Astrocyte (in vitro differentiated cells and primary cell): ENCODE results near the gene PIGW. TPM values are rescaled to one million over a fixed set of nuclear protein-coding genes. Genes with fewer than 3 reads are reported as not detected.
A peak's percentile ranks its signal among the peaks of the same experiment; 100 is the strongest.

Source experiments
- DNase-seq: peaks from one replicate; pipeline ENCODE4 v3.0.0-alpha.2; 2010; ENCODE audit warnings: low read depth
- FAIRE-seq: peaks from 2 replicates; lab custom pipeline; 2011; peaks lifted over from hg19 to GRCh38; lab: Jason Lieb, UNC
- H2AFZ ChIP-seq: 2 replicates; pipeline ENCODE4 v1.6.0; 2012; ENCODE audit warnings: low read depth, low read length, inconsistent platforms
- H3K27ac ChIP-seq: 2 replicates; pipeline ENCODE4 v1.5.1; 2011; ENCODE audit warnings: low read depth, low read length, inconsistent platforms
- H3K27me3 ChIP-seq: 2 replicates; pipeline ENCODE4 v1.6.0; 2011; ENCODE audit warnings: low read length, inconsistent platforms; ENCODE audit not compliant: insufficient read depth
- H3K36me3 ChIP-seq: 2 replicates; pipeline ENCODE4 v1.5.1; 2011; ENCODE audit warnings: low read length, inconsistent platforms; ENCODE audit not compliant: insufficient read depth
- H3K4me1 ChIP-seq: 2 replicates; pipeline ENCODE4 v1.5.1; 2011; ENCODE audit warnings: low read length, inconsistent platforms; ENCODE audit not compliant: insufficient read depth
- H3K4me2 ChIP-seq: 2 replicates; pipeline ENCODE4 v1.6.0; 2012; ENCODE audit warnings: low read length, inconsistent platforms
- H3K4me3 ChIP-seq: 2 replicates; pipeline ENCODE4 v1.5.1; 2011; ENCODE audit warnings: low read depth, mild to moderate bottlenecking, low read length, inconsistent platforms; ENCODE audit not compliant: insufficient read depth
- H3K79me2 ChIP-seq: 2 replicates; pipeline ENCODE4 v1.6.0; 2012; ENCODE audit warnings: mild to moderate bottlenecking, low read length, inconsistent platforms; ENCODE audit not compliant: insufficient read depth
- H3K9ac ChIP-seq: 2 replicates; pipeline ENCODE4 v1.6.0; 2012; ENCODE audit warnings: mild to moderate bottlenecking, low read length, inconsistent platforms
- H3K9me3 ChIP-seq: 2 replicates; pipeline ENCODE4 v1.5.1; 2012; ENCODE audit warnings: low read depth, mild to moderate bottlenecking, low read length, inconsistent platforms; ENCODE audit not compliant: insufficient read depth
- H4K20me1 ChIP-seq: 2 replicates; pipeline ENCODE4 v1.6.0; 2012; ENCODE audit warnings: low read length, inconsistent platforms; ENCODE audit not compliant: insufficient read depth
- H3K27ac Mint-ChIP-seq: one replicate; pipeline ENCODE4 v1.8.0; 2021; ENCODE audit warnings: mild to moderate bottlenecking, mixed read lengths; ENCODE audit not compliant: unreplicated experiment
- H3K27me3 Mint-ChIP-seq: one replicate; pipeline ENCODE4 v1.8.0; 2021; ENCODE audit warnings: low read depth, mixed read lengths; ENCODE audit not compliant: unreplicated experiment
- H3K36me3 Mint-ChIP-seq: one replicate; pipeline ENCODE4 v1.8.0; 2021; ENCODE audit warnings: low read depth, mixed read lengths; ENCODE audit not compliant: unreplicated experiment
- H3K4me1 Mint-ChIP-seq: one replicate; pipeline ENCODE4 v1.8.0; 2021; ENCODE audit warnings: low read depth, mixed read lengths; ENCODE audit not compliant: unreplicated experiment
- H3K4me3 Mint-ChIP-seq: one replicate; pipeline ENCODE4 v1.8.0; 2021; ENCODE audit warnings: mild to moderate bottlenecking, moderate library complexity, mixed read lengths; ENCODE audit not compliant: unreplicated experiment
- H3K9me3 Mint-ChIP-seq: one replicate; pipeline ENCODE4 v1.8.0; 2021; ENCODE audit warnings: mild to moderate bottlenecking, mixed read lengths; ENCODE audit not compliant: unreplicated experiment
- EZH2 ChIP-seq: IDR thresholded peaks from 2 replicates; pipeline ENCODE4 v1.6.1; 2012; ENCODE audit warnings: mild to moderate bottlenecking, low read length, inconsistent platforms; ENCODE audit not compliant: insufficient read depth
- total RNA-seq: library from RNA; stranded (reverse); gene quantifications from 2 replicates; pipeline ENCODE4 v1.2.1, GENCODE V29; 2021
- TF ChIP-seq, protein P1 (sequence below): IDR thresholded peaks from 2 replicates; pipeline ENCODE4 v1.5.1; 2011; ENCODE audit warnings: low read depth, mild to moderate bottlenecking, inconsistent platforms, low read length, moderate library complexity; ENCODE audit not compliant: insufficient read depth

PIGW gene
- total RNA-seq, 1 donor from 2014 or later: 8.4 TPM

DNA sequence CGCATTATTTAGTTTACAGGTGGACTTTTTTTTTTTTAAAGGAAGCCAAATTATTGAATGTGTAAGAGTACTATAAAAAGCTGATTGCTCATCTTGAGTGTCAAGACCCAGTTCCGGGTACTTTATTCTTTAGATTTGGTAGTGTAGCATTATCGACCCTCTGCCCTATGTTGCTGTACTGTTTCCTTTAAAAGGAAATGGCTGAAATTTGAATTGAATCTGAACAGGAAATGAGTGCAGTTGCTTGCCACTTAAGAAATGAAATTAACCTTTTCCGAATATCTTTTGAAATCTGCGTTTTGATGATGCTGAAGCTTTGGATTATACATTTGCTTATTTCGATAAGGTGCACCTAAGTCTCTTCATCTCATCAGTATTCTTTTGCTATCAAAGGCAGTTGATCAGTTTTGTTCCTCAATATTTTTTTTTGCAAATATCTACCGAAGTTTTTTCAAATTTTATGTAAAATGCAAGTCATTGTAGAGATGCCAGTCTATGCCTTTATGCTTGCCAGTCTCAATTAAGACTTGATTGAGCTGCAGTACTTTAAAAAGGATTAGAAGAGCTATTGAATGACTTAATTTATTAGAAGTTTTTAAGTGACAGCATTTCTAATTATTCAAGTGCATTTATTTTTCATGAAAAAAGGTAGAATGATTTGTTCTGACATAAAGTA is 11.8 kb downstream of the PIGW start:
- H3K79me2 ChIP-seq: peaks cover 81% of the 10 kb centered on the region
- H3K9me3 Mint-ChIP-seq: no peaks in the 10 kb centered on the region
- H3K9ac ChIP-seq: peak overlapping the region; percentile 95
- H3K4me2 ChIP-seq: peak overlapping the region; percentile 92
- TF ChIP-seq EZH2: no peak
- TF ChIP-seq, protein P1, sequence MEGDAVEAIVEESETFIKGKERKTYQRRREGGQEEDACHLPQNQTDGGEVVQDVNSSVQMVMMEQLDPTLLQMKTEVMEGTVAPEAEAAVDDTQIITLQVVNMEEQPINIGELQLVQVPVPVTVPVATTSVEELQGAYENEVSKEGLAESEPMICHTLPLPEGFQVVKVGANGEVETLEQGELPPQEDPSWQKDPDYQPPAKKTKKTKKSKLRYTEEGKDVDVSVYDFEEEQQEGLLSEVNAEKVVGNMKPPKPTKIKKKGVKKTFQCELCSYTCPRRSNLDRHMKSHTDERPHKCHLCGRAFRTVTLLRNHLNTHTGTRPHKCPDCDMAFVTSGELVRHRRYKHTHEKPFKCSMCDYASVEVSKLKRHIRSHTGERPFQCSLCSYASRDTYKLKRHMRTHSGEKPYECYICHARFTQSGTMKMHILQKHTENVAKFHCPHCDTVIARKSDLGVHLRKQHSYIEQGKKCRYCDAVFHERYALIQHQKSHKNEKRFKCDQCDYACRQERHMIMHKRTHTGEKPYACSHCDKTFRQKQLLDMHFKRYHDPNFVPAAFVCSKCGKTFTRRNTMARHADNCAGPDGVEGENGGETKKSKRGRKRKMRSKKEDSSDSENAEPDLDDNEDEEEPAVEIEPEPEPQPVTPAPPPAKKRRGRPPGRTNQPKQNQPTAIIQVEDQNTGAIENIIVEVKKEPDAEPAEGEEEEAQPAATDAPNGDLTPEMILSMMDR: no peak
- H3K4me1 Mint-ChIP-seq: peaks cover 16% of the 10 kb centered on the region
- peak overlapping the region; percentile 93 for H3K4me3 ChIP-seq
- H3K27ac ChIP-seq: peak overlapping the region; percentile 79
- H3K27me3 Mint-ChIP-seq: no peaks in the 10 kb centered on the region
- H3K27me3 ChIP-seq: no peaks in the 10 kb centered on the region
- no peak for FAIRE-seq
- no peak for DNase-seq
- H3K36me3 ChIP-seq: no peaks in the 10 kb centered on the region
- H3K27ac Mint-ChIP-seq: peak overlapping the region; percentile 94
- peaks cover 58% of the 10 kb centered on the region for H4K20me1 ChIP-seq
- peak overlapping the region; percentile 91 for H3K4me3 Mint-ChIP-seq
- peaks cover 5% of the 10 kb centered on the region for H3K36me3 Mint-ChIP-seq
- no peaks in the 10 kb centered on the region for H3K9me3 ChIP-seq
- H3K4me1 ChIP-seq: peaks cover 9% of the 10 kb centered on the region
- H2AFZ ChIP-seq: no peak overlapping the region

DNA sequence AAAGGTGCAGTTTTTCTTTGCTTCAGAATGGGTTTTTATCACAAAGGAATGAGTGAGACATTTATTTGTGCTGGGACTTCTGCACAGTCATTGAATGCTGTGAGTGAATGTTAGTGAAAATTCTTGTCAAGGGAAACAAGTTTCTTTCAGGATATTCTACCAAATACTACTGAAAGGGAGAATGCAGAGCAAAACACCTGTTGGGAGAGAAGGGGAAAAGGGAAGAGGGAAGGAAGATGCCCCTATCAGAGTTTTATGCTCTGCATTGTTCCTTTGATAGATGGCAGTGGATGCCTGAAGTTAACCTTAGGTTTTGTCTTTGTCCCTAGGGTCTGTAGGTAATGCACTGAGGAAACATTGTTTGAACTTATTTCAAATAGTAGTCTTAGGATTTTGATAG is 13.0 kb downstream of the PIGW start:
- Histone ChIP-seq H3K4me2 (peak overlapping the region; percentile 92), H3K36me3 (no peaks in the 10 kb centered on the region), H3K4me1 (peaks cover 9% of the 10 kb centered on the region), H3K9ac (peak overlapping the region; percentile 95), H3K4me3 (peak overlapping the region; percentile 93), H2AFZ (no peak overlapping the region), H3K27ac (peak overlapping the region; percentile 3), H4K20me1 (peaks cover 69% of the 10 kb centered on the region), H3K9me3 (no peaks in the 10 kb centered on the region), H3K27me3 (no peaks in the 10 kb centered on the region), H3K79me2 (peaks cover 90% of the 10 kb centered on the region)
- no peak for TF ChIP-seq EZH2
- TF ChIP-seq, protein P1: no peak
- H3K36me3 Mint-ChIP-seq: peaks cover 5% of the 10 kb centered on the region
- H3K4me3 Mint-ChIP-seq: peak overlapping the region; percentile 91
- H3K27me3 Mint-ChIP-seq: no peaks in the 10 kb centered on the region
- H3K4me1 Mint-ChIP-seq: peaks cover 19% of the 10 kb centered on the region
- FAIRE-seq (no peak), DNase-seq (no peak)
- H3K9me3 Mint-ChIP-seq: no peaks in the 10 kb centered on the region
- H3K27ac Mint-ChIP-seq: peak overlapping the region; percentile 82
